Nephron (organoid): ENCODE results near the gene ATL1.

ENCODE experiments used
- H3K27ac Mint-ChIP-seq, 3 experiments: 2 replicates each; pipeline ENCODE4 v1.8.0; 2020; ENCODE audit warnings: mixed read lengths in 3 of 3, mild to moderate bottlenecking in 2 of 3, moderate library complexity in 1 of 3
- H3K27me3 Mint-ChIP-seq: 2 replicates; pipeline ENCODE4 v1.8.0; 2021; ENCODE audit warnings: low read depth, mild to moderate bottlenecking, moderate library complexity, mixed read lengths
- H3K36me3 Mint-ChIP-seq: 2 replicates; pipeline ENCODE4 v1.8.0; 2020; ENCODE audit warnings: low read depth, mixed read lengths
- H3K4me1 Mint-ChIP-seq: 2 replicates; pipeline ENCODE4 v1.8.0; 2020; ENCODE audit warnings: mixed read lengths
- H3K4me3 Mint-ChIP-seq, 3 experiments: 2 replicates each; pipeline ENCODE4 v1.8.0; 2020; ENCODE audit warnings: mild to moderate bottlenecking in 3 of 3, mixed read lengths in 3 of 3, moderate library complexity in 2 of 3
- H3K9me3 Mint-ChIP-seq: 2 replicates; pipeline ENCODE4 v1.8.0; 2020; ENCODE audit warnings: mixed read lengths
- TF ChIP-seq, protein P1 (sequence below), 3 experiments: fragments of 200-600 bp; sonication (generic); IDR thresholded peaks; one replicate each; pipeline ENCODE4 v1.5.0; 2021; ENCODE audit warnings: antibody characterized with exemption in 3 of 3; ENCODE audit not compliant: unreplicated experiment in 3 of 3

The ATL1 gene

DNA sequence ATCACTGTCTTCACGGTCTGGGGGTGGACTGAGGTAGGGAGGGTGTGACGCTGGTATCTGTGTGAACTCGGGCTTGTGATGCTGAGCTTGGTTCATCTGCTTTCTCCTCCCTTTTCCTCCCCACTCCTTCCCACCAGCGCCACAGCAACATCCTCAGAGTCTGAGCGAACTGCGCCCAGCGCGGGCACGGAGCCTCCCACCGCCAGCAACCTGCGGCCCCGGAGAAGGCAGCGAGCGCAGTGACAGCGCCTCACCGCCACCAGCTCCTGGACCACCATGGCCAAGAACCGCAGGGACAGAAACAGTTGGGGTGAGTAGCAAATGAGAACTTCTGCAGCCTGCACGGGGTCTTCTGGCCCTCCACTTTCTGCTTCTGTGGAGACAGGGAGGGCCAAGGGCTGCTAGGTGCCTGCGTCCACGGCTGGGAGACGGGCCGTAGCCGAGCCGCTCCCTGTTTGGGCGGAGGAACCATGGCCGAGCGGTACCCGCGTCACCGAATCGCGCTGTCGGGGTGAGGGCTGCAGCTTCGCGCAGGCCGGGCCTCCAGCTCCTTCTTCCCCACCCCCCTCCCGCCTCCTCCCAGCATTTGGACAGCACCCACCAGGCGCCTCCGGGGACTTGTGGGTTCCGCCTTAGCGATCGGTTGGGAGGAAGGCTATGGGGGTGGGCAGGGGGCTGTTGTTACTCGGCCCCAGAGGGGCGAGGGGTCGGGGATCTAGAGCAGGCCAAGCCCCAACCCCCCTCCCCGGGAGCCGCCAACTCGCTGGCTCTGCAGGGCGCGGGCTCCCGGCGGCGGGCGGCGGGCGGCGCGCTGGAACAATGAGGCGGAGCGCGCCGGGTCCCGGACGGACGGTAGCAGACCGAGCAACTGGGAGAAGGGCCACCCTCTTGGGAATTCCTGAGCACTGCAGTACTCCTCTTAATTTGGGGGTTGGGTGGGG lies at the start of gene ATL1:
TSS of gene ATL1 (plus strand) at position 156 of the 941 bp plus-strand sequence. CDS start at position 277, 121 bp downstream.
- Mint-ChIP-seq H3K27ac (peak within 1 kb of the TSS; percentile 66 to 73 (median 71)), H3K4me3 (peak within 1 kb of the TSS; percentile 82 to 88 (median 84)), H3K9me3 (no peaks in the 10 kb centered on the region), H3K27me3 (peaks cover 38% of the 10 kb centered on the region), H3K36me3 (no peaks in the 10 kb centered on the region), H3K4me1 (peaks cover 5% of the 10 kb centered on the region)
- TF ChIP-seq, protein P1, sequence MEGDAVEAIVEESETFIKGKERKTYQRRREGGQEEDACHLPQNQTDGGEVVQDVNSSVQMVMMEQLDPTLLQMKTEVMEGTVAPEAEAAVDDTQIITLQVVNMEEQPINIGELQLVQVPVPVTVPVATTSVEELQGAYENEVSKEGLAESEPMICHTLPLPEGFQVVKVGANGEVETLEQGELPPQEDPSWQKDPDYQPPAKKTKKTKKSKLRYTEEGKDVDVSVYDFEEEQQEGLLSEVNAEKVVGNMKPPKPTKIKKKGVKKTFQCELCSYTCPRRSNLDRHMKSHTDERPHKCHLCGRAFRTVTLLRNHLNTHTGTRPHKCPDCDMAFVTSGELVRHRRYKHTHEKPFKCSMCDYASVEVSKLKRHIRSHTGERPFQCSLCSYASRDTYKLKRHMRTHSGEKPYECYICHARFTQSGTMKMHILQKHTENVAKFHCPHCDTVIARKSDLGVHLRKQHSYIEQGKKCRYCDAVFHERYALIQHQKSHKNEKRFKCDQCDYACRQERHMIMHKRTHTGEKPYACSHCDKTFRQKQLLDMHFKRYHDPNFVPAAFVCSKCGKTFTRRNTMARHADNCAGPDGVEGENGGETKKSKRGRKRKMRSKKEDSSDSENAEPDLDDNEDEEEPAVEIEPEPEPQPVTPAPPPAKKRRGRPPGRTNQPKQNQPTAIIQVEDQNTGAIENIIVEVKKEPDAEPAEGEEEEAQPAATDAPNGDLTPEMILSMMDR (IDR thresholded peaks at IDR 0.05; ENCODE audit: unreplicated experiment in 3 of 3), result no peak

DNA sequence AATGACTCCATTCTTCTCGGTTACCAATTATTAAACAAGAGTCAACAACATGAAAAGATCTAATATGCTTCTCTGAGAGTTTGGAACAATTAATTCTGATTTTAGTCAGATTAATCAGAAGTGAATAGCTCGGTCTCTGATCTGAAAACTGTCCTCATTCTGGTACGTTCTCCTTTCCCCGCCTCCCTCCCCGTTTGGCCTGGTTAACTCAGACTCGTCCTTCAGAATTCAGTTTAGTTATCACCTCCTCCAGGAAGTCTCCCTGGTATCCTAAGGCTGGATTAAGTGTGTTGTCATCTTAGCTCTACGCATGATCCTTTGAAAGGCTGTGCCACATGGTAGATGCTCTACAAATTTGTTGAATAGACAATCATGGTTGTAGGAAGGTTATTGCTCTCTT lies 49.8 kb upstream of the ATL1 start:
- TF ChIP-seq, protein P1 (IDR thresholded peaks at IDR 0.05; ENCODE audit: unreplicated experiment in 3 of 3), result no peak

DNA sequence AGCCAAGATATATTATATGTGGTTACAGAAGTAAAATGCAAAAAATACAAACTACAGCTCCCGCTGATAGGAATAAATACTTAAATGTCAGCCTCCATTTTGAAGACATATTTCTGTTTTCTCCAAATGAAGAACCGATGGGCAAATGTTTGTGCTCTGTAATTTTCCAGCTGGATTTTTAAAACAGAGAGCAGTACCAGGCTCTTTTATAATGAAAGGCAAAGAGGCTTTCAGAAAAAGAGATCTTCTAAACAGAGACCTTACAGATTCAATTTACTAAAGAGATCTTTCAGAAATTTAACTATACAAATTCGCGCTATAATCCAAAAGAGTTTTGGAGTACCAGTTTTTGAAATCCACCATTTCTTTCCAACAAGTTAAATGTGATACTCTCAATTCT lies 47.5 kb upstream of the ATL1 start:
- no peaks in the 10 kb centered on the region for H3K27me3 Mint-ChIP-seq
- H3K36me3 Mint-ChIP-seq, result peaks cover 18% of the 10 kb centered on the region
- no peaks in the 10 kb centered on the region for H3K9me3 Mint-ChIP-seq
- no peaks in the 10 kb centered on the region for H3K4me1 Mint-ChIP-seq
- H3K27ac Mint-ChIP-seq, result no peak overlapping the region
- TF ChIP-seq, protein P1 (IDR thresholded peaks at IDR 0.05; ENCODE audit: unreplicated experiment in 3 of 3), result no peak
- no peak overlapping the region for H3K4me3 Mint-ChIP-seq

More for the DNA sequence above, 49.8 kb upstream of the ATL1 start:
- Mint-ChIP-seq H3K4me1 (no peaks in the 10 kb centered on the region), H3K36me3 (peaks cover 22% of the 10 kb centered on the region), H3K27ac (no peak overlapping the region), H3K4me3 (no peak overlapping the region), H3K27me3 (no peaks in the 10 kb centered on the region), H3K9me3 (no peaks in the 10 kb centered on the region)

DNA sequence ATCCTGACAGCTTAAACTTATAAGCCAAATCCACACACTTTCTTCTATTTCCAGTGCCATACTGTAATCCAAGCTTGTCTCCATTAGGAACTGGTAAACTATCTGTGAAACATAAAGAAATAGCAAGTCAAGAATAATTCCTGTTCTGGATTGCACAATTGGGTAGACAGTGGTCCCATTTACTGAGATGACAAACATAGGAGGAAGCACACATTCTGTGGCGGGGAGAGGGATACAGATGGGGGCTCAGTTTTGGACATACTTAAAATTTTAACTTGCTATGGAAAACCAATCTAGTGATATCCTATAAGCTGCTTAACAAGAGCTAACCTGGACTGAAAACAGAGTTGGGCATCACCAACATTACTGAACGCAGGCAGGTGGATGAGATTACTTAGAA lies 43.9 kb upstream of the ATL1 start:
- no peak overlapping the region for H3K27ac Mint-ChIP-seq
- no peaks in the 10 kb centered on the region for H3K4me1 Mint-ChIP-seq
- TF ChIP-seq, protein P1 (IDR thresholded peaks at IDR 0.05; ENCODE audit: unreplicated experiment in 3 of 3), result no peak
- H3K27me3 Mint-ChIP-seq, result no peaks in the 10 kb centered on the region
- H3K36me3 Mint-ChIP-seq, result peaks cover 6% of the 10 kb centered on the region
- H3K9me3 Mint-ChIP-seq, result no peaks in the 10 kb centered on the region
- no peak overlapping the region for H3K4me3 Mint-ChIP-seq

DNA sequence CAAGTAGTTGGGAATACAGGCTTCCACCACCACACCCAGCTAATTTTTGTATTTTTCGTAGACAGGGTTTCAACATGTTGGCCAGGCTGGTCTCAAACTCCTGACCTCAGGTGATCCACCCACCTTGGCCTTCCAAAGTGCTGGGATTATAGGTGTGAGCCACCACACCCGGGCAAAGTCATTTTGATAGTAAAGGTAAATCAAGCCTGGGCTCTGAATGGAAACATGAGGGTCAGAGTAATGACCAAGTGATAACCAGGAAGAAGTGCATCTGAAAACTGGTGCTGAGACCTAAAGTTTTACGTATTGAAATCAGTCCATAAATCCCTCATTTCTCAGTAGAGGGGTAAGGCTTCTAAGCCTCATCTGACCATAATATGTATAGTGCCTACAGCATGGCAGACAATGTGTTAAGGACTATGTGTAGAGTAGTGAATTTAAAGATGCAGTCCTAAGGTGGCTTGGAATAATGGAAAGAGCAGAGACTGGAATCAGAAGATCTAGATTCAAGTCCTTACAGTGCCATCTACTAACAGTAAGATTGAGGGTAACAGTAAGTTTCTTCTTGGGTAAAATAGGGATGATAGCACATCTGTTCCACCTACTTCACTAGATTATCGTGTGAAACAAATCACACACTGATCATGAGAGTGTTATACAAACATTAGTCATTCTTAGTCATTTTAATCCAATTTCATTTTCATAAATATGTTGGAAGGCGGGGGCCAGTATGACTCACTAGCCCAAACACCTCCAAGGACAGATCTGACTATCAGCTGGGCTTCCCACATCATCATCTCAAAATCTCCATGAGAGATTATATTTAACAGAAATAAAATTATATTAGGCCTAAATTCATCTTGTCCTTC lies 38.8 kb upstream of the ATL1 start:
- H3K9me3 Mint-ChIP-seq, result no peaks in the 10 kb centered on the region
- no peaks in the 10 kb centered on the region for H3K27me3 Mint-ChIP-seq
- no peak overlapping the region for H3K27ac Mint-ChIP-seq
- TF ChIP-seq, protein P1 (IDR thresholded peaks at IDR 0.05; ENCODE audit: unreplicated experiment in 3 of 3), result no peak
- peaks cover 36% of the 10 kb centered on the region for H3K36me3 Mint-ChIP-seq
- peaks cover 15% of the 10 kb centered on the region for H3K4me1 Mint-ChIP-seq
- H3K4me3 Mint-ChIP-seq, result no peak overlapping the region
